DOHH2 (cell line): Measurements from ENCODE around the gene MLLT6.

Experiments
- H3F3A ChIP-seq: fragments of 200-600 bp; sonication (generic), shearing (Covaris generic); 2 replicates; pipeline ENCODE4 v1.6.0; 2016; ENCODE audit warnings: antibody characterized with exemption, mild to moderate bottlenecking; ENCODE audit not compliant: control insufficient read depth, insufficient read depth
- H3K27ac ChIP-seq: fragments of 200-600 bp; sonication (generic); 2 replicates; pipeline ENCODE4 v1.5.1; 2014; ENCODE audit warnings: low read depth, mild to moderate bottlenecking, low read length, moderate library complexity
- H3K27me3 ChIP-seq: fragments of 200-600 bp; sonication (generic); 2 replicates; pipeline ENCODE4 v1.6.1; 2014; ENCODE audit warnings: mild to moderate bottlenecking, low read length, mixed read lengths; ENCODE audit not compliant: control insufficient read depth
- H3K36me3 ChIP-seq: fragments of 200-600 bp; sonication (generic); 2 replicates; pipeline ENCODE4 v1.6.1; 2014; ENCODE audit warnings: mild to moderate bottlenecking, low read length, moderate library complexity, mixed read lengths; ENCODE audit not compliant: control insufficient read depth
- H3K4me1 ChIP-seq: fragments of 200-600 bp; sonication (generic); 2 replicates; pipeline ENCODE4 v1.6.1; 2014; ENCODE audit warnings: mild to moderate bottlenecking, low read length, mixed read lengths; ENCODE audit not compliant: control insufficient read depth
- H3K4me2 ChIP-seq: fragments of 200-600 bp; sonication (generic); 2 replicates; pipeline ENCODE4 v1.6.0; 2014; ENCODE audit warnings: mild to moderate bottlenecking, low read length, moderate library complexity
- H3K4me3 ChIP-seq: fragments of 200-600 bp; sonication (generic); 2 replicates; pipeline ENCODE4 v1.5.1; 2014; ENCODE audit warnings: mild to moderate bottlenecking, low read length, mixed read lengths
- H3K79me2 ChIP-seq: fragments of 200-600 bp; sonication (generic); 2 replicates; pipeline ENCODE4 v1.6.1; 2014; ENCODE audit warnings: mild to moderate bottlenecking, low read length, mixed read lengths; ENCODE audit not compliant: control insufficient read depth
- H3K9me2 ChIP-seq: fragments of 200-600 bp; sonication (generic); replicated peaks from 2 replicates; pipeline ENCODE4 v1.6.1; 2014; ENCODE audit warnings: mild to moderate bottlenecking, low read length, mixed read lengths; ENCODE audit not compliant: control insufficient read depth
- H3K9me3 ChIP-seq: fragments of 200-600 bp; sonication (generic); 2 replicates; pipeline ENCODE4 v1.6.1; 2014; ENCODE audit warnings: antibody characterized with exemption, low read length, mixed read lengths; ENCODE audit not compliant: control insufficient read depth, insufficient read depth
- H4K20me1 ChIP-seq: fragments of 200-600 bp; sonication (generic); 2 replicates; pipeline ENCODE4 v1.6.0; 2014; ENCODE audit warnings: low read depth, mild to moderate bottlenecking, antibody characterized with exemption, low read length, moderate library complexity; ENCODE audit not compliant: control insufficient read depth, insufficient read depth
- CTCF ChIP-seq: fragments of 200-600 bp; sonication (generic); IDR thresholded peaks from one replicate; pipeline ENCODE4 v1.5.1; 2014; ENCODE audit warnings: antibody characterized with exemption, mild to moderate bottlenecking, low read depth, low read length; ENCODE audit not compliant: poor library complexity, severe bottlenecking
- EZH2phosphoT487 ChIP-seq: fragments of 200-600 bp; sonication (generic); IDR thresholded peaks from 2 replicates; pipeline ENCODE4 v1.6.1; 2017; ENCODE audit warnings: borderline replicate concordance, mild to moderate bottlenecking, antibody characterized with exemption, low read length, moderate library complexity, mixed read lengths

Gene MLLT6

GRCh38 chr17:38691154-38691553 lies 13.9 kb upstream of the MLLT6 start:
- no peak overlapping the region for H3K4me3 ChIP-seq
- H3K9me3 ChIP-seq: no peaks in the 10 kb centered on the region
- H4K20me1 ChIP-seq: no peaks in the 10 kb centered on the region
- no peak for TF ChIP-seq CTCF
- TF ChIP-seq EZH2phosphoT487: no peak
- H3K4me2 ChIP-seq: no peak overlapping the region
- H3K27me3 ChIP-seq: peaks cover 6% of the 10 kb centered on the region; the same call in 1 of the 2 replicates
- no peaks in the 10 kb centered on the region for H3K4me1 ChIP-seq
- no peaks in the 10 kb centered on the region for H3K79me2 ChIP-seq
- H3K36me3 ChIP-seq: no peaks in the 10 kb centered on the region
- no peaks in the 10 kb centered on the region for H3K9me2 ChIP-seq
- no peaks in the 10 kb centered on the region for H3F3A ChIP-seq
- no peak overlapping the region for H3K27ac ChIP-seq

- TF ChIP-seq CTCF: no peak
- TF ChIP-seq EZH2phosphoT487: no peak
- H3F3A ChIP-seq: no peaks in the 10 kb centered on the region
- H3K4me1 ChIP-seq: peaks cover 11% of the 10 kb centered on the region
- no peaks in the 10 kb centered on the region for H4K20me1 ChIP-seq
- no peaks in the 10 kb centered on the region for H3K9me2 ChIP-seq
- H3K27ac ChIP-seq: no peak overlapping the region
- H3K4me3 ChIP-seq: no peak overlapping the region
- H3K9me3 ChIP-seq: no peaks in the 10 kb centered on the region
- no peaks in the 10 kb centered on the region for H3K79me2 ChIP-seq
- no peak overlapping the region for H3K4me2 ChIP-seq
- H3K27me3 ChIP-seq: peaks cover 6% of the 10 kb centered on the region; the same call in 1 of the 2 replicates
- H3K36me3 ChIP-seq: no peaks in the 10 kb centered on the region
Observed at GRCh38 chr17:38693700-38694329, 11.3 kb upstream of the MLLT6 start.

GRCh38 chr17:38697061-38697820 lies 7.8 kb upstream of the MLLT6 start:
- Histone ChIP-seq H3K9me3 (no peaks in the 10 kb centered on the region), H4K20me1 (no peaks in the 10 kb centered on the region), H3K27me3 (no peaks in the 10 kb centered on the region), H3K4me3 (no peak overlapping the region), H3K36me3 (no peaks in the 10 kb centered on the region), H3K27ac (no peak overlapping the region), H3F3A (peaks cover 18% of the 10 kb centered on the region), H3K79me2 (no peaks in the 10 kb centered on the region), H3K4me2 (peak overlapping the region; percentile 6; the same call in 1 of the 2 replicates), H3K4me1 (peaks cover 31% of the 10 kb centered on the region), H3K9me2 (no peaks in the 10 kb centered on the region)
- TF ChIP-seq CTCF (no peak), EZH2phosphoT487 (no peak)
